HepG2 (cell line): Measurements from ENCODE around the gene PDLIM7. TPM values are rescaled to one million over a fixed set of nuclear protein-coding genes. Genes with fewer than 3 reads are reported as not detected.

Source experiments
- ATAC-seq: fragments of 200-7000 bp; cut with Tn5 transposase; 3 replicates; pipeline ENCODE4 v1.9.1; 2020; ENCODE audit warnings: mild to moderate bottlenecking, moderate library complexity
- BruUV-seq: library from RNA; stranded (reverse); fragments of 400-500 nt; replicated peaks from 2 replicates; lab custom pipeline; 2021; lab: Mats Ljungman, UMichigan
- CTCF ChIA-PET: fragments of 300-600 bp; formaldehyde crosslinking; extraction: SDS; loops from one replicate; lab custom pipeline; 2021; ENCODE audit warnings: low total read pairs, inconsistent platforms, low intra/inter-chr PET ratio; lab: Yijun Ruan, JAX
- POLR2A ChIA-PET: fragments of 350-600 bp; sonication (Branson Sonifier 250); formaldehyde crosslinking; loops from one replicate; lab custom pipeline; 2020; ENCODE audit warnings: antibody characterized with exemption, inconsistent platforms; lab: Yijun Ruan, JAX
- DNase-seq: peaks from one replicate; pipeline ENCODE4 v3.0.0-alpha.2; 2015; ENCODE audit warnings: low spot score
- FAIRE-seq: peaks from 3 replicates; lab custom pipeline; 2011; peaks lifted over from hg19 to GRCh38; lab: Jason Lieb, UNC
- H2AFZ ChIP-seq: one replicate; pipeline ENCODE4 v1.6.1; 2011; ENCODE audit warnings: low read length, inconsistent platforms
- H3K27ac ChIP-seq: fragments of 300-600 bp; 3 replicates; pipeline ENCODE4 v1.8.0; 2011; ENCODE audit warnings: mixed run types, mild to moderate bottlenecking, mixed read lengths, low read length, inconsistent platforms; ENCODE audit not compliant: insufficient read depth; ENCODE audit errors: extremely low read length
- H3K27me3 ChIP-seq, 2 experiments: fragments of 200-600 bp in 1 of 2; 2 replicates in 1 of 2; 3 replicates in 1 of 2; pipeline versions ENCODE4 v1.6.0 to v1.8.0; 2011; ENCODE audit warnings: low read length in 2 of 2, mild to moderate bottlenecking in 2 of 2, moderate library complexity in 2 of 2, inconsistent platforms in 1 of 2; ENCODE audit not compliant: insufficient read depth in 2 of 2, control insufficient read depth in 1 of 2
- H3K36me3 ChIP-seq, 2 experiments: fragments of 200-600 bp in 1 of 2; replicated peaks in 1 of 2; 2 replicates in 1 of 2; 3 replicates in 1 of 2; pipeline versions ENCODE4 v1.5.1 to v1.8.0; 2011; ENCODE audit warnings: low read length in 2 of 2, inconsistent platforms in 1 of 2; ENCODE audit not compliant: insufficient read depth in 2 of 2, control insufficient read depth in 1 of 2
- H3K4me1 ChIP-seq: 2 replicates; pipeline ENCODE4 v1.5.1; 2012; ENCODE audit warnings: low read length, inconsistent platforms; ENCODE audit not compliant: insufficient read depth
- H3K4me2 ChIP-seq: 2 replicates; pipeline ENCODE4 v1.6.0; 2011; ENCODE audit warnings: low read depth, low read length, inconsistent platforms
- H3K4me3 ChIP-seq, 3 experiments: fragments of 200-600 bp in 1 of 3; sonication (generic), shearing (Covaris generic) in 1 of 3; replicated peaks in 1 of 3; 2 replicates each; pipeline ENCODE4 v1.5.1; 2011 to 2016; ENCODE audit warnings: low read length in 3 of 3, inconsistent platforms in 2 of 3, low read depth in 2 of 3, mild to moderate bottlenecking in 2 of 3, control low read depth in 1 of 3, mixed read lengths in 1 of 3; ENCODE audit not compliant: insufficient read depth in 1 of 3
- H3K79me2 ChIP-seq: one replicate; pipeline ENCODE4 v1.6.1; 2011; ENCODE audit warnings: low read length, inconsistent platforms; ENCODE audit not compliant: insufficient read depth
- H3K9ac ChIP-seq: 2 replicates; pipeline ENCODE4 v1.6.0; 2011; ENCODE audit warnings: mild to moderate bottlenecking, low read depth, low read length, inconsistent platforms; ENCODE audit not compliant: insufficient read depth
- H3K9me3 ChIP-seq: 2 replicates; pipeline ENCODE4 v1.5.1; 2012; ENCODE audit warnings: mild to moderate bottlenecking, low read length
- H4K20me1 ChIP-seq: 2 replicates; pipeline ENCODE4 v1.6.0; 2011; ENCODE audit warnings: inconsistent platforms, mild to moderate bottlenecking, low read length, moderate library complexity; ENCODE audit not compliant: insufficient read depth
- AKAP8 ChIP-seq: sonication (generic); formaldehyde crosslinking; IDR thresholded peaks from 2 replicates; pipeline ENCODE4 v1.5.1; 2020; ENCODE audit warnings: mild to moderate bottlenecking, missing genetic modification reagents
- BCL3 ChIP-seq: sonication (generic); formaldehyde crosslinking; IDR thresholded peaks from 2 replicates; pipeline ENCODE4 v1.5.1; 2020; ENCODE audit warnings: mild to moderate bottlenecking, missing genetic modification reagents, moderate library complexity
- CENPBD1 ChIP-seq: sonication (generic); formaldehyde crosslinking; IDR thresholded peaks from 2 replicates; pipeline ENCODE4 v1.8.0; 2022; ENCODE audit warnings: missing genetic modification reagents, low read depth, mild to moderate bottlenecking, borderline replicate concordance
- CENPX ChIP-seq: sonication (generic); formaldehyde crosslinking; IDR thresholded peaks from 2 replicates; pipeline ENCODE4 v1.9.0; 2021; ENCODE audit warnings: mild to moderate bottlenecking, missing genetic modification reagents, moderate library complexity
- CREBL2 ChIP-seq: sonication (generic); formaldehyde crosslinking; IDR thresholded peaks from 2 replicates; pipeline ENCODE4 v1.8.1; 2023; ENCODE audit warnings: missing genetic modification reagents, mild to moderate bottlenecking, borderline replicate concordance
- HBP1 ChIP-seq: IDR thresholded peaks from 2 replicates; pipeline ENCODE4 v1.6.1; 2016; ENCODE audit warnings: low read depth, control low read depth
- HIC2 ChIP-seq: sonication (generic); formaldehyde crosslinking; IDR thresholded peaks from 2 replicates; pipeline ENCODE4 v1.9.0; 2022; ENCODE audit warnings: low read depth, missing genetic modification reagents
- MLLT10 ChIP-seq: sonication (generic); formaldehyde crosslinking; IDR thresholded peaks from 2 replicates; pipeline ENCODE4 v1.4.0; 2020; ENCODE audit warnings: missing genetic modification reagents
- MZF1 ChIP-seq: sonication (generic); formaldehyde crosslinking; IDR thresholded peaks from 2 replicates; pipeline ENCODE4 v1.8.1; 2023; ENCODE audit warnings: mild to moderate bottlenecking, missing genetic modification reagents, borderline replicate concordance
- SNAPC2 ChIP-seq: sonication (generic); formaldehyde crosslinking; IDR thresholded peaks from 2 replicates; pipeline ENCODE4 v1.8.1; 2022; ENCODE audit warnings: mild to moderate bottlenecking, missing genetic modification reagents
- SRSF1 ChIP-seq: fragments of 200-400 bp; formaldehyde crosslinking; optimal IDR thresholded peaks from 2 replicates; pipeline ENCODE3; 2017; ENCODE audit warnings: mild to moderate bottlenecking, low read depth, low read length, moderate library complexity
- THAP8 ChIP-seq: sonication (generic); formaldehyde crosslinking; IDR thresholded peaks from 2 replicates; pipeline ENCODE4 v1.5.1; 2020; ENCODE audit warnings: missing genetic modification reagents, mild to moderate bottlenecking, borderline replicate concordance
- ZBTB14 ChIP-seq: sonication (generic); formaldehyde crosslinking; IDR thresholded peaks from 2 replicates; pipeline ENCODE4 v1.4.0; 2020; ENCODE audit warnings: missing genetic modification reagents
- ZNF207 ChIP-seq: fragments of 450-650 bp; IDR thresholded peaks from 2 replicates; pipeline ENCODE4 v1.6.1; 2016; ENCODE audit warnings: antibody characterized with exemption, borderline replicate concordance
- ZNF530 ChIP-seq: sonication (generic); formaldehyde crosslinking; IDR thresholded peaks from 2 replicates; pipeline ENCODE4 v1.5.0; 2020; ENCODE audit warnings: low read depth, mild to moderate bottlenecking, missing genetic modification reagents
- ZNF670 ChIP-seq: sonication (generic); formaldehyde crosslinking; IDR thresholded peaks from 2 replicates; pipeline ENCODE4 v1.8.0; 2022; ENCODE audit warnings: mild to moderate bottlenecking, missing genetic modification reagents, borderline replicate concordance
- ZNF703 ChIP-seq: sonication (generic); formaldehyde crosslinking; IDR thresholded peaks from 2 replicates; pipeline ENCODE4 v1.5.1; 2020; ENCODE audit warnings: missing genetic modification reagents, mild to moderate bottlenecking, moderate library complexity, borderline replicate concordance
- ZNF883 ChIP-seq: sonication (generic); formaldehyde crosslinking; IDR thresholded peaks from 2 replicates; pipeline ENCODE4 v1.5.1; 2020; ENCODE audit warnings: mild to moderate bottlenecking, missing genetic modification reagents; ENCODE audit errors: not compliant biosample characterization
- WGBS: methylation state at CpG from one replicate; pipeline ENCODE4 v1.1.6; 2017; ENCODE audit warnings: low lambda C conversion rate; 5-methylcytosine and 5-hydroxymethylcytosine counted together
- in situ Hi-C: cut with HindIII; loops from 2 replicates; pipeline ENCODE4 v1.10.0; 2017; ENCODE audit warnings: low pct_unique_long_range_greater_than_20kb; ENCODE audit not compliant: extremely low pct_ligation_motif_present
- intact Hi-C: fragments of 100-400 bp; cut with micrococcal nuclease; formaldehyde crosslinking; loops from one replicate; pipeline ENCODE4 v1.10.0; 2022; ENCODE audit not compliant: unreplicated experiment
- polyA plus RNA-seq, 8 experiments: library from polyadenylated mRNA; depleted of rRNA in 3 of 8; stranded (reverse) in 7 of 8; unstranded in 1 of 8; fragments of >200 nt; fragmentation: Illumina TruSeq in 4 of 8; extraction: Trizol in 4 of 8; gene quantifications; 2 replicates each; pipeline versions ENCODE4 v1.2.1 to v1.2.3, GENCODE V29; 2011 to 2016; ENCODE audit warnings: low read depth in 4 of 8, missing spikeins in 1 of 8, mixed read lengths in 1 of 8; ENCODE audit not compliant: insufficient read depth in 1 of 8
- total RNA-seq, 5 experiments: library from RNA; depleted of rRNA; stranded (reverse); fragments of >200 nt; fragmentation: Illumina TruSeq; extraction: Trizol; gene quantifications; 2 replicates each; pipeline ENCODE4 v1.2.3, GENCODE V29; 2016; ENCODE audit warnings: low read depth in 1 of 5

PDLIM7 gene
- total and polyA plus RNA-seq, 2 of the 13 experiments (the other 11 are each of a cell fraction or from before 2014, with no cell fraction given): 21.1 to 31.3 TPM

- ChIA-PET CTCF (no interaction called here), POLR2A (no interaction called here)
- H3K4me1 ChIP-seq: no peaks in the 10 kb centered on the region
- H2AFZ ChIP-seq: no peak overlapping the region
- intact Hi-C loops (no loop called here), in situ Hi-C loops (no loop called here)
- no peak overlapping the region for H3K9ac ChIP-seq
- H3K4me3 ChIP-seq: no peak overlapping the region
- FAIRE-seq (no peak), DNase-seq (no peak), ATAC-seq (no peak)
- no peaks in the 10 kb centered on the region for H3K9me3 ChIP-seq
- no TSS peak for BruUV-seq
- H3K79me2 ChIP-seq: no peaks in the 10 kb centered on the region
- no peak overlapping the region for H3K27ac ChIP-seq
- H3K4me2 ChIP-seq: no peak overlapping the region
- peaks cover 39 to 86% of the 10 kb centered on the region in 2 experiments for H3K36me3 ChIP-seq
- no peaks in the 10 kb centered on the region for H3K27me3 ChIP-seq
- WGBS: 93% methylated on average over 4 of the region's 4 CpGs
- H4K20me1 ChIP-seq: no peaks in the 10 kb centered on the region
- no peak for TF ChIP-seq ZBTB14 (CRISPR knock-in tag)
- TF ChIP-seq SRSF1: no peak
- no peak for TF ChIP-seq THAP8 (CRISPR knock-in tag)
- TF ChIP-seq CENPBD1: no peak
- no peak for TF ChIP-seq CREBL2 (CRISPR knock-in tag)
- no peak for TF ChIP-seq ZNF207
- no peak for TF ChIP-seq BCL3
- TF ChIP-seq HIC2 (CRISPR knock-in tag): no peak
- TF ChIP-seq AKAP8 (CRISPR knock-in tag): no peak
- TF ChIP-seq CENPX (CRISPR knock-in tag): no peak
- TF ChIP-seq ZNF530: no peak
- TF ChIP-seq MLLT10 (CRISPR knock-in tag): no peak
- TF ChIP-seq ZNF703 (CRISPR knock-in tag): no peak
- TF ChIP-seq HBP1 (CRISPR knock-in tag): no peak
- no peak for TF ChIP-seq SNAPC2 (CRISPR knock-in tag)
- no peak for TF ChIP-seq ZNF670 (CRISPR knock-in tag)
- TF ChIP-seq ZNF883: no peak
- no peak for TF ChIP-seq MZF1 (CRISPR knock-in tag)
These were observed 28.8 kb upstream of the PDLIM7 start for GRCh38 chr5:177526191-177526590.
